ENCODE data around the gene ADAMTS5. TPM values are rescaled to one million over a fixed set of nuclear protein-coding genes. Genes with fewer than 3 reads are reported as not detected.

The ADAMTS5 gene
- polyA plus RNA-seq, 1 donor (not counting 4 experiments of a cell fraction or from before 2014, with no cell fraction given) = 0.01 TPM

GRCh38 chr21:26933448-26933847 is 33.4 kb downstream of the ADAMTS5 start:
- no peak overlapping the region for H3K4me2 ChIP-seq (ENCODE audit: control insufficient read depth, extremely low read depth, insufficient read depth, low read depth, low read length)
- no peaks in the 10 kb centered on the region for H3K36me3 ChIP-seq (ENCODE audit: control insufficient read depth in 2 of 2, extremely low read depth in 1 of 2, insufficient read depth in 2 of 2, low read length in 2 of 2)
- H4K20me1 ChIP-seq (ENCODE audit: control insufficient read depth, extremely low read depth, insufficient read depth, low read length) = no peaks in the 10 kb centered on the region
- H3K9me1 ChIP-seq (ENCODE audit: control insufficient read depth, extremely low read depth, insufficient read depth, low read length) = no peaks in the 10 kb centered on the region
- H3K9me3 ChIP-seq (ENCODE audit: control insufficient read depth, low read depth, low read length) = no peaks in the 10 kb centered on the region
- dilution Hi-C loops (cut with MboI; ENCODE audit: extremely low pct_ligation_motif_present, low sequenced_read_pairs) = no loop called here
- no peaks in the 10 kb centered on the region for H3K4me1 ChIP-seq (ENCODE audit: control insufficient read depth, extremely low read depth, insufficient read depth, low read length)
- H3K79me2 ChIP-seq (ENCODE audit: control insufficient read depth, insufficient read depth, low read length) = no peaks in the 10 kb centered on the region
- no peak overlapping the region for H2AFZ ChIP-seq (ENCODE audit: control insufficient read depth, low read length)
- H3K4me3 ChIP-seq (ENCODE audit: control insufficient read depth in 2 of 3, extremely low read depth in 1 of 3, insufficient read depth in 2 of 3, low read depth in 1 of 3, low read length in 3 of 3) = no peak overlapping the region
- H3K9ac ChIP-seq (ENCODE audit: control insufficient read depth, extremely low read depth, insufficient read depth, low read length) = no peak overlapping the region
- no peak for TF ChIP-seq EZH2 (IDR thresholded peaks at IDR 0.05; ENCODE audit: low read length)
- no peak for TF ChIP-seq CTCF (optimal IDR thresholded peaks at IDR 0.05 in 1 of 3, IDR thresholded peaks at IDR 0.05 in 1 of 3, conservative IDR thresholded peaks at IDR 0.05 in 1 of 3; ENCODE audit: extremely low read depth in 1 of 3, insufficient read depth in 2 of 3, low read length in 3 of 3)
- DNase-seq (ENCODE audit: low read depth, low spot score) (no peak), FAIRE-seq (no peak)
- H3K27ac ChIP-seq (ENCODE audit: control insufficient read depth, insufficient read depth, low read length) = no peak overlapping the region
- no peaks in the 10 kb centered on the region for H3K27me3 ChIP-seq (ENCODE audit: control insufficient read depth, extremely low read depth, insufficient read depth, low read length)

DNA sequence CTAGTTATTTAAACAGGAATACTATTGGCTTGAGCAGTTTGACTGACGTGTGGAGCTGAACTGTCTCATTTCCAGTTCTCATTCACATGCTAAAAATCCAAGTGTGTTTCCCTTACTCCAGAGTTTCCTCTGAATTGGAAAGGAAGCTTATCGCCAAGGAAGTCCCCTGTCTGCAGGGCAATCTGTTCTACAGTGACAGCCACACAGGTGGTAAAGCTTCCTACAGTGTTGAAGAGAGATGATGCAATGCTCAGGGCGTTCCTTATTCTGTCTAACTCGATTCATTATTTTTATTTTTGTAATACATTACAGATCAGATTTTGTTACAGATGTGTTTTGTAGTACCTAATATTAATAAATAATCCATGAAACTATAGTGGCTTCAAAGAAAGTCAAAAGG is 41.3 kb downstream of the ADAMTS5 start:
- Histone ChIP-seq H3K36me3 (ENCODE audit: control insufficient read depth in 2 of 2, extremely low read depth in 1 of 2, insufficient read depth in 2 of 2, low read length in 2 of 2) (no peaks in the 10 kb centered on the region), H3K4me2 (ENCODE audit: control insufficient read depth, extremely low read depth, insufficient read depth, low read depth, low read length) (no peak overlapping the region), H3K4me1 (ENCODE audit: control insufficient read depth, extremely low read depth, insufficient read depth, low read length) (no peaks in the 10 kb centered on the region), H4K20me1 (ENCODE audit: control insufficient read depth, extremely low read depth, insufficient read depth, low read length) (no peaks in the 10 kb centered on the region), H3K4me3 (ENCODE audit: control insufficient read depth in 2 of 3, extremely low read depth in 1 of 3, insufficient read depth in 2 of 3, low read depth in 1 of 3, low read length in 3 of 3) (no peak overlapping the region), H3K79me2 (ENCODE audit: control insufficient read depth, insufficient read depth, low read length) (no peaks in the 10 kb centered on the region), H2AFZ (ENCODE audit: control insufficient read depth, low read length) (no peak overlapping the region), H3K9ac (ENCODE audit: control insufficient read depth, extremely low read depth, insufficient read depth, low read length) (no peak overlapping the region), H3K27me3 (ENCODE audit: control insufficient read depth, extremely low read depth, insufficient read depth, low read length) (peaks cover 4% of the 10 kb centered on the region), H3K9me3 (ENCODE audit: control insufficient read depth, low read depth, low read length) (no peaks in the 10 kb centered on the region), H3K27ac (ENCODE audit: control insufficient read depth, insufficient read depth, low read length) (no peak overlapping the region), H3K9me1 (ENCODE audit: control insufficient read depth, extremely low read depth, insufficient read depth, low read length) (no peaks in the 10 kb centered on the region)
- no peak for DNase-seq (ENCODE audit: low read depth, low spot score)
- TF ChIP-seq CTCF (optimal IDR thresholded peaks at IDR 0.05 in 1 of 3, IDR thresholded peaks at IDR 0.05 in 1 of 3, conservative IDR thresholded peaks at IDR 0.05 in 1 of 3; ENCODE audit: extremely low read depth in 1 of 3, insufficient read depth in 2 of 3, low read length in 3 of 3) (no peak), EZH2 (IDR thresholded peaks at IDR 0.05; ENCODE audit: low read length) (no peak)
- dilution Hi-C loops (cut with MboI; ENCODE audit: extremely low pct_ligation_motif_present, low sequenced_read_pairs) = no loop called here
- no peak for FAIRE-seq

All from keratinocyte (primary cell).